ENCODE data around the gene WDR46. TPM values are rescaled to one million over a fixed set of nuclear protein-coding genes. Genes with fewer than 3 reads are reported as not detected.

WDR46 gene
- total and polyA plus RNA-seq, 2 of the 13 experiments (the other 11 are each of a cell fraction or from before 2014, with no cell fraction given) = 47.4 to 105 TPM

GRCh38 chr6:33317669-33318425, 28.8 kb upstream of the WDR46 start, which contains the start of gene ZBTB22 (continued):
- TF ChIP-seq AKNA (CRISPR knock-in tag; IDR thresholded peaks at IDR 0.05; ENCODE audit: borderline replicate concordance) (no peak), ZNF230 (CRISPR knock-in tag; IDR thresholded peaks at IDR 0.05) (peak; percentile 9; the same call in 1 of the 2 replicates), KAT7 (CRISPR knock-in tag; IDR thresholded peaks at IDR 0.05; ENCODE audit: borderline replicate concordance) (no peak), IRF2 (CRISPR knock-in tag; IDR thresholded peaks at IDR 0.05) (0 out of 2 replicates have a peak, but pooled peaks have one; percentile 13), TBX2 (CRISPR knock-in tag; IDR thresholded peaks at IDR 0.05; ENCODE audit: borderline replicate concordance) (peak; percentile 54), POGZ (CRISPR knock-in tag; IDR thresholded peaks at IDR 0.05) (peak; percentile 55; the same call in 1 of the 2 replicates), ZBTB4 (CRISPR knock-in tag; IDR thresholded peaks at IDR 0.05; ENCODE audit: borderline replicate concordance) (no peak), ZFX (CRISPR knock-in tag; IDR thresholded peaks at IDR 0.05; ENCODE audit: low read depth) (peak; percentile 30), TFDP2 (CRISPR knock-in tag; IDR thresholded peaks at IDR 0.05) (peak; percentile 50; the same call in 1 of the 2 replicates), ZFP82 (CRISPR knock-in tag; IDR thresholded peaks at IDR 0.05; ENCODE audit: borderline replicate concordance) (no peak), DMTF1 (CRISPR knock-in tag; IDR thresholded peaks at IDR 0.05) (no peak), RBM39 (IDR thresholded peaks at IDR 0.05; ENCODE audit: low read depth, low read length, poor library complexity, severe bottlenecking) (no peak), POLR2A (IDR thresholded peaks at IDR 0.05; ENCODE audit: insufficient read depth in 1 of 2, low read depth in 2 of 2, low read length in 2 of 2) (no peak), DNMT3B (CRISPR knock-in tag; conservative IDR thresholded peaks at IDR 0.05) (no peak; the same call in 1 of the 2 replicates), RXRB (CRISPR knock-in tag; IDR thresholded peaks at IDR 0.05; ENCODE audit: borderline replicate concordance) (peak; percentile 10; the same call in 1 of the 2 replicates), ZNF224 (CRISPR knock-in tag; IDR thresholded peaks at IDR 0.05) (no peak)
